HepG2 (cell line): ENCODE measurements around the gene APC2. TPM values are rescaled to one million over a fixed set of nuclear protein-coding genes. Genes with fewer than 3 reads are reported as not detected.

Source experiments
- AHR ChIP-seq: IDR thresholded peaks from 2 replicates; pipeline ENCODE4 v1.6.1; 2018; ENCODE audit warnings: missing genetic modification reagents, missing compliant biosample characterization
- ARNT ChIP-seq: fragments of 450-650 bp; IDR thresholded peaks from 2 replicates; pipeline ENCODE4 v1.6.1; 2017
- HNF4G ChIP-seq, 2 experiments: sonication (generic) in 1 of 2; formaldehyde crosslinking in 1 of 2; IDR thresholded peaks; 2 replicates each; pipeline versions ENCODE4 v1.4.0 to v1.6.1; 2011 to 2020; ENCODE audit warnings: borderline replicate concordance in 2 of 2, low read depth in 2 of 2, mild to moderate bottlenecking in 2 of 2, low read length in 1 of 2, missing genetic modification reagents in 1 of 2, moderate library complexity in 1 of 2
- HNRNPUL1 ChIP-seq: fragments of 200-400 bp; formaldehyde crosslinking; IDR thresholded peaks from 2 replicates; pipeline ENCODE4 v1.6.1; 2017; ENCODE audit warnings: low read depth, mild to moderate bottlenecking, low read length, moderate library complexity
- KAT2B ChIP-seq: fragments of 150-350 bp; IDR thresholded peaks from 2 replicates; pipeline ENCODE4 v1.6.1; 2014; ENCODE audit warnings: low read depth, low read length, borderline replicate concordance
- KDM4B ChIP-seq: sonication (generic); formaldehyde crosslinking; IDR thresholded peaks from 2 replicates; pipeline ENCODE4 v1.4.0; 2020; ENCODE audit warnings: missing genetic modification reagents
- MEIS2 ChIP-seq: sonication (generic); formaldehyde crosslinking; IDR thresholded peaks from 2 replicates; pipeline ENCODE4 v1.9.0; 2021; ENCODE audit warnings: mild to moderate bottlenecking, missing genetic modification reagents
- NCOA1 ChIP-seq: sonication (generic); formaldehyde crosslinking; IDR thresholded peaks from 2 replicates; pipeline ENCODE4 v1.9.0; 2021; ENCODE audit warnings: missing genetic modification reagents
- NFE2 ChIP-seq: sonication (generic); formaldehyde crosslinking; IDR thresholded peaks from 2 replicates; pipeline ENCODE4 v1.4.0; 2020; ENCODE audit warnings: missing genetic modification reagents
- PAX8 ChIP-seq: sonication (generic); formaldehyde crosslinking; IDR thresholded peaks from 2 replicates; pipeline ENCODE4 v1.8.0; 2022; ENCODE audit warnings: mild to moderate bottlenecking, missing genetic modification reagents, borderline replicate concordance
- PLRG1 ChIP-seq: fragments of 450-650 bp; conservative IDR thresholded peaks from 2 replicates; pipeline ENCODE4 v1.6.1; 2016
- SMARCC2 ChIP-seq: fragments of 450-650 bp; IDR thresholded peaks from 2 replicates; pipeline ENCODE4 v1.6.1; 2017; ENCODE audit warnings: antibody characterized with exemption, mild to moderate bottlenecking
- SRSF4 ChIP-seq: fragments of 200-400 bp; formaldehyde crosslinking; IDR thresholded peaks from one replicate; pipeline ENCODE4 v1.6.1; 2018; ENCODE audit warnings: mild to moderate bottlenecking, low read depth, low read length, moderate library complexity; ENCODE audit not compliant: poor library complexity, severe bottlenecking
- XRCC5 ChIP-seq: fragments of 200-400 bp; formaldehyde crosslinking; optimal IDR thresholded peaks from 2 replicates; pipeline ENCODE3; 2017; ENCODE audit warnings: mild to moderate bottlenecking, low read length
- ZFP36L1 ChIP-seq: sonication (generic); formaldehyde crosslinking; IDR thresholded peaks from 2 replicates; pipeline ENCODE4 v1.8.0; 2022; ENCODE audit warnings: mild to moderate bottlenecking, missing genetic modification reagents, moderate library complexity
- ZMYM4 ChIP-seq: sonication (generic); formaldehyde crosslinking; IDR thresholded peaks from 2 replicates; pipeline ENCODE4 v1.8.1; 2023; ENCODE audit warnings: mild to moderate bottlenecking, missing genetic modification reagents
- ZNF12 ChIP-seq: sonication (generic); formaldehyde crosslinking; IDR thresholded peaks from 2 replicates; pipeline ENCODE4 v1.5.0; 2020; ENCODE audit warnings: missing genetic modification reagents
- ZNF17 ChIP-seq: sonication (generic); formaldehyde crosslinking; IDR thresholded peaks from 2 replicates; pipeline ENCODE4 v1.5.0; 2020; ENCODE audit warnings: mild to moderate bottlenecking, missing genetic modification reagents
- ZNF274 ChIP-seq: sonication (generic); formaldehyde crosslinking; IDR thresholded peaks from 2 replicates; pipeline ENCODE4 v1.5.1; 2020; ENCODE audit warnings: mild to moderate bottlenecking, missing genetic modification reagents
- ZNF343 ChIP-seq: sonication (generic); formaldehyde crosslinking; IDR thresholded peaks from 2 replicates; pipeline ENCODE4 v1.4.0; 2020; ENCODE audit warnings: mild to moderate bottlenecking, missing genetic modification reagents
- ZNF430 ChIP-seq: sonication (generic); formaldehyde crosslinking; IDR thresholded peaks from 2 replicates; pipeline ENCODE4 v1.9.0; 2021; ENCODE audit warnings: mild to moderate bottlenecking, missing genetic modification reagents
- ZNF564 ChIP-seq: sonication (generic); formaldehyde crosslinking; IDR thresholded peaks from 2 replicates; pipeline ENCODE4 v1.8.1; 2023; ENCODE audit warnings: mild to moderate bottlenecking, missing genetic modification reagents
- ZNF570 ChIP-seq: sonication (generic); formaldehyde crosslinking; IDR thresholded peaks from 2 replicates; pipeline ENCODE4 v1.4.0; 2020; ENCODE audit warnings: mild to moderate bottlenecking, missing genetic modification reagents, borderline replicate concordance
- polyA plus RNA-seq, 8 experiments: library from polyadenylated mRNA; depleted of rRNA in 3 of 8; stranded (reverse) in 7 of 8; unstranded in 1 of 8; fragments of >200 nt; fragmentation: Illumina TruSeq in 4 of 8; extraction: Trizol in 4 of 8; gene quantifications; 2 replicates each; pipeline versions ENCODE4 v1.2.1 to v1.2.3, GENCODE V29; 2011 to 2016; ENCODE audit warnings: low read depth in 4 of 8, missing spikeins in 1 of 8, mixed read lengths in 1 of 8; ENCODE audit not compliant: insufficient read depth in 1 of 8
- total RNA-seq, 5 experiments: library from RNA; depleted of rRNA; stranded (reverse); fragments of >200 nt; fragmentation: Illumina TruSeq; extraction: Trizol; gene quantifications; 2 replicates each; pipeline ENCODE4 v1.2.3, GENCODE V29; 2016; ENCODE audit warnings: low read depth in 1 of 5
- TF ChIP-seq, protein P1 (sequence below): sonication (generic); formaldehyde crosslinking; IDR thresholded peaks from 2 replicates; pipeline ENCODE4 v1.5.0; 2020; ENCODE audit warnings: missing genetic modification reagents, mild to moderate bottlenecking, borderline replicate concordance
- TF ChIP-seq, protein P2 (sequence below): sonication (generic); formaldehyde crosslinking; IDR thresholded peaks from 2 replicates; pipeline ENCODE4 v1.8.1; 2023; ENCODE audit warnings: mild to moderate bottlenecking, missing genetic modification reagents, borderline replicate concordance
- TF ChIP-seq, protein P3 (sequence below), 2 experiments: fragments of 450-650 bp in 1 of 2; sonication (generic) in 1 of 2; formaldehyde crosslinking; IDR thresholded peaks; 2 replicates each; pipeline versions ENCODE4 v1.5.0 to v1.8.0; 2020 to 2022; ENCODE audit warnings: mild to moderate bottlenecking in 1 of 2, missing genetic modification reagents in 1 of 2
- TF ChIP-seq, protein P4 (sequence below): sonication (generic); formaldehyde crosslinking; IDR thresholded peaks from 2 replicates; pipeline ENCODE4 v1.4.0; 2020; ENCODE audit warnings: missing genetic modification reagents
- TF ChIP-seq, protein P5 (sequence below): sonication (generic); formaldehyde crosslinking; IDR thresholded peaks from 2 replicates; pipeline ENCODE4 v1.5.0; 2020; ENCODE audit warnings: missing genetic modification reagents, mild to moderate bottlenecking, borderline replicate concordance

APC2 gene
- total and polyA plus RNA-seq, 2 of the 13 experiments (the other 11 are each of a cell fraction or from before 2014, with no cell fraction given) = 0.08 to 0.22 TPM

DNA sequence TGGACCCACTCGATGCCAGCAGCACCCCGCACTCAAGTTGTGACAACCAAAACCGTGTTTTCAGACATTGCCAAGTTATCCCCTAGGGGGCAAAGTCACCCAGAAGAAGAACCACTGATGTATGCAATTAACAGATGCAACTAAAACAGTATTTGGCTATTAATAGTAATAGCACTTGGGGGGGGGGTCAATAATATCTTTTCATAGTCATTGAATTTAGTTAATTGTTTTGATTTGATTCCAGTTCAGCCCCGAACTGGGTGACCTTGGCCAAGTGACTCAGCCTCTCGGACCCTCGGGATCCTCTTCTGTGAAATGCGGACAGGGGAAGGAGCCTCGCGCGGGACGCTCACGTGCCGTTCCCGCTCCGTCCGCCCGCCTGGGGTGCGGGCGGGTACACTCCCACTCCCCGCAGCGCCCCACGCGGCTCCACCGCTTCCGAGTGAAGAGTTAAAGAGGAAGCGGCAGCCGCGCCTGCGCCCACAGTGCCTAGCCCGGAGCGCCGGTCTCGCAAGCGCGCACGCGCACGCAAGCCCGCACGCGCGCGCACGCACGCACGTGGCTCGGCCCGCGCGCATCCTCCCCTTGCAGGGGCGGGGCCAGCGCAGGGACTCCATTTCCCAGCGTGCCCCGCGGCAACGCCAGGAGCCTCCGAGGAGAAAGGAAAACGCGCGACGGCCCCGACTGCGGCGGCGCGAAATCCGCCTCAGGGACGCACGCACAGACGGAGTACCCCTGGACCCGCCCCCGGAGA is 43.0 kb upstream of the APC2 start (continued):
- TF ChIP-seq, protein P1, sequence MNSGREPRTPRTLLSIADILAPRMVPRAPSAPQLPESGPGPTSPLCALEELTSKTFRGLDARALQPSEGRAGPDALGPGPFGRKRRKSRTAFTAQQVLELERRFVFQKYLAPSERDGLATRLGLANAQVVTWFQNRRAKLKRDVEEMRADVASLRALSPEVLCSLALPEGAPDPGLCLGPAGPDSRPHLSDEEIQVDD (CRISPR knock-in tag) = no peak
- TF ChIP-seq PLRG1 (no peak), MEIS2 (CRISPR knock-in tag) (no peak), AHR (CRISPR knock-in tag) (no peak), ZNF274 (CRISPR knock-in tag) (no peak), ZNF343 (CRISPR knock-in tag) (no peak), KAT2B (no peak), HNRNPUL1 (no peak), PAX8 (CRISPR knock-in tag) (no peak), XRCC5 (peak; percentile 66), HNF4G (IDR thresholded peaks at IDR 0.05; ENCODE audit: borderline replicate concordance, low read depth, low read length) (no peak), HNF4G (CRISPR knock-in tag; IDR thresholded peaks at IDR 0.05; ENCODE audit: borderline replicate concordance, low read depth) (no peak), ARNT (no peak), ZNF12 (CRISPR knock-in tag) (no peak), ZNF430 (CRISPR knock-in tag) (no peak), NFE2 (CRISPR knock-in tag) (no peak), KDM4B (no peak), ZNF17 (no peak), SMARCC2 (no peak), SRSF4 (no peak), ZNF570 (CRISPR knock-in tag) (no peak), ZNF564 (CRISPR knock-in tag) (peak; percentile 41; the same call in 1 of the 2 replicates), ZMYM4 (CRISPR knock-in tag) (no peak), NCOA1 (CRISPR knock-in tag) (no peak), ZFP36L1 (CRISPR knock-in tag) (no peak)
- TF ChIP-seq, protein P2, sequence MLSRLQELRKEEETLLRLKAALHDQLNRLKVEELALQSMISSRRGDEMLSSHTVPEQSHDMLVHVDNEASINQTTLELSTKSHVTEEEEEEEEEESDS = no peak
- TF ChIP-seq, protein P3, sequence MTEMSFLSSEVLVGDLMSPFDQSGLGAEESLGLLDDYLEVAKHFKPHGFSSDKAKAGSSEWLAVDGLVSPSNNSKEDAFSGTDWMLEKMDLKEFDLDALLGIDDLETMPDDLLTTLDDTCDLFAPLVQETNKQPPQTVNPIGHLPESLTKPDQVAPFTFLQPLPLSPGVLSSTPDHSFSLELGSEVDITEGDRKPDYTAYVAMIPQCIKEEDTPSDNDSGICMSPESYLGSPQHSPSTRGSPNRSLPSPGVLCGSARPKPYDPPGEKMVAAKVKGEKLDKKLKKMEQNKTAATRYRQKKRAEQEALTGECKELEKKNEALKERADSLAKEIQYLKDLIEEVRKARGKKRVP (CRISPR knock-in tag; IDR thresholded peaks at IDR 0.05) = no peak; a peak in 1 of 4 replicates
- TF ChIP-seq, protein P4, sequence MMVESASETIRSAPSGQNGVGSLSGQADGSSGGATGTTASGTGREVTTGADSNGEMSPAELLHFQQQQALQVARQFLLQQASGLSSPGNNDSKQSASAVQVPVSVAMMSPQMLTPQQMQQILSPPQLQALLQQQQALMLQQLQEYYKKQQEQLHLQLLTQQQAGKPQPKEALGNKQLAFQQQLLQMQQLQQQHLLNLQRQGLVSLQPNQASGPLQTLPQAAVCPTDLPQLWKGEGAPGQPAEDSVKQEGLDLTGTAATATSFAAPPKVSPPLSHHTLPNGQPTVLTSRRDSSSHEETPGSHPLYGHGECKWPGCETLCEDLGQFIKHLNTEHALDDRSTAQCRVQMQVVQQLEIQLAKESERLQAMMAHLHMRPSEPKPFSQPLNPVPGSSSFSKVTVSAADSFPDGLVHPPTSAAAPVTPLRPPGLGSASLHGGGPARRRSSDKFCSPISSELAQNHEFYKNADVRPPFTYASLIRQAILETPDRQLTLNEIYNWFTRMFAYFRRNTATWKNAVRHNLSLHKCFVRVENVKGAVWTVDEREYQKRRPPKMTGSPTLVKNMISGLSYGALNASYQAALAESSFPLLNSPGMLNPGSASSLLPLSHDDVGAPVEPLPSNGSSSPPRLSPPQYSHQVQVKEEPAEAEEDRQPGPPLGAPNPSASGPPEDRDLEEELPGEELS (CRISPR knock-in tag) = no peak
- TF ChIP-seq, protein P5, sequence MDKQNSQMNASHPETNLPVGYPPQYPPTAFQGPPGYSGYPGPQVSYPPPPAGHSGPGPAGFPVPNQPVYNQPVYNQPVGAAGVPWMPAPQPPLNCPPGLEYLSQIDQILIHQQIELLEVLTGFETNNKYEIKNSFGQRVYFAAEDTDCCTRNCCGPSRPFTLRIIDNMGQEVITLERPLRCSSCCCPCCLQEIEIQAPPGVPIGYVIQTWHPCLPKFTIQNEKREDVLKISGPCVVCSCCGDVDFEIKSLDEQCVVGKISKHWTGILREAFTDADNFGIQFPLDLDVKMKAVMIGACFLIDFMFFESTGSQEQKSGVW = no peak
